ENCODE data around the gene OR52I2. TPM values are rescaled to one million over a fixed set of nuclear protein-coding genes. Genes with fewer than 3 reads are reported as not detected.

The OR52I2 gene
- total RNA-seq, 1 donor from 2014 or later = 0.49 TPM

DNA sequence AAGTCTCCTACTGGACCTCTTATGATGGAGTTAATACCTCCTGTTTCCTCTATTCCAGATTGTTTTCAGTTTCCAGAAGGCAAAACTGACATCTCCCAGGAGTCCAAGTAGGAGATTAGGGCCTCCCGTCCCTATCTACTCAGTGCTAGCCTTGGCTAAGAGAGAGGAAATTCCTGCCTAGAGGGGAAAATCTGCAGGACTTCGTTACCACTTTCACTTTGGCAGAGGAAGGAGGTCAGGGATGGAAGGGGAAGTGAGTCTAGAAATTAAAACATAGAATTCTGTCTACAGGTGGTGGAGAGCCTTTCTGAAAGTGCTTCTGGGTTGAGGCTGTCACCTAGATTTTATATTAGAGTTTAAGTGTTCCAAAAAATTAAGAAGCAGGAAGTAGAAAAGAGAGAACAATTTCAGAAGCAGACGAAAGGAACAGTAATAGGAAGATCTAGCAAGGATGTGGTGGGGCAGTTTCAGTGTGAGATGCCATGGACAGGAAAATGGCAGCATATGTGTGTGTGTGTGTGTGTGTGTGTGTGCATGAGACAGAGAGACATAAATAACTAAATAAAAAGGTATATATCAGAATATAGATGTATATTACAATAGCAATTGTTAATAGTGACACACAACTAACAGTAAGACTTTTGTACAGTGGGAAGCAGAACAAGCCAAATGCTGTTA is 28.9 kb downstream of the OR52I2 start:
- TF ChIP-seq, protein P1, sequence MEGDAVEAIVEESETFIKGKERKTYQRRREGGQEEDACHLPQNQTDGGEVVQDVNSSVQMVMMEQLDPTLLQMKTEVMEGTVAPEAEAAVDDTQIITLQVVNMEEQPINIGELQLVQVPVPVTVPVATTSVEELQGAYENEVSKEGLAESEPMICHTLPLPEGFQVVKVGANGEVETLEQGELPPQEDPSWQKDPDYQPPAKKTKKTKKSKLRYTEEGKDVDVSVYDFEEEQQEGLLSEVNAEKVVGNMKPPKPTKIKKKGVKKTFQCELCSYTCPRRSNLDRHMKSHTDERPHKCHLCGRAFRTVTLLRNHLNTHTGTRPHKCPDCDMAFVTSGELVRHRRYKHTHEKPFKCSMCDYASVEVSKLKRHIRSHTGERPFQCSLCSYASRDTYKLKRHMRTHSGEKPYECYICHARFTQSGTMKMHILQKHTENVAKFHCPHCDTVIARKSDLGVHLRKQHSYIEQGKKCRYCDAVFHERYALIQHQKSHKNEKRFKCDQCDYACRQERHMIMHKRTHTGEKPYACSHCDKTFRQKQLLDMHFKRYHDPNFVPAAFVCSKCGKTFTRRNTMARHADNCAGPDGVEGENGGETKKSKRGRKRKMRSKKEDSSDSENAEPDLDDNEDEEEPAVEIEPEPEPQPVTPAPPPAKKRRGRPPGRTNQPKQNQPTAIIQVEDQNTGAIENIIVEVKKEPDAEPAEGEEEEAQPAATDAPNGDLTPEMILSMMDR (IDR thresholded peaks at IDR 0.05; ENCODE audit: partially characterized antibody, unreplicated experiment) = no peak
- Mint-ChIP-seq H3K27me3 (ENCODE audit: unreplicated experiment) (no peaks in the 10 kb centered on the region), H3K27ac (ENCODE audit: unreplicated experiment) (no peak overlapping the region)

DNA sequence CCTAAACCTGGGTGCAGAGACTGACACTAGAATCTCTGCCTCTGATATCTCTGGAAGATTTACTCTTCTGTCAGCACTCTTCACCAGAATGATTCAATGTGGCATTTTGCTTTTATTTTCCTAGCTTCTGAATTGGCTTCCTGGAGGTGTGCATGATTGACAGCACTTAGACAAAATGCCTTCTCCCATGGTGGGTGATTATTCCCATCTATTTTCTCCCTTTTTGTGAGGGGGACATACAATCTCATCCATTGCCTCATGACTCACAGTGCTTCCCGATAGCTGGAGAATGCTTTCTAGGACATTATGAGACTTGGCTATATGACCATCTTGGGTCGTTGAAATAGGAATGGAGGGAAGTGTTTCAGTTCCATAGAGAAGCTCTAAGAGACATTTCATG is 30.4 kb downstream of the OR52I2 start:
- Mint-ChIP-seq H3K4me3 (ENCODE audit: unreplicated experiment) (no peak overlapping the region), H3K9me3 (ENCODE audit: unreplicated experiment) (peaks cover 1% of the 10 kb centered on the region), H3K36me3 (ENCODE audit: unreplicated experiment) (no peaks in the 10 kb centered on the region), H3K27ac (ENCODE audit: unreplicated experiment) (no peak overlapping the region), H3K27me3 (ENCODE audit: unreplicated experiment) (no peaks in the 10 kb centered on the region), H3K4me1 (ENCODE audit: low read depth, unreplicated experiment) (no peaks in the 10 kb centered on the region)
- DNase-seq = no peak
- TF ChIP-seq, protein P1 (IDR thresholded peaks at IDR 0.05; ENCODE audit: partially characterized antibody, unreplicated experiment) = no peak

More for the DNA sequence above, 28.9 kb downstream of the OR52I2 start:
- Mint-ChIP-seq H3K4me1 (ENCODE audit: low read depth, unreplicated experiment) (no peaks in the 10 kb centered on the region), H3K9me3 (ENCODE audit: unreplicated experiment) (peaks cover 1% of the 10 kb centered on the region), H3K4me3 (ENCODE audit: unreplicated experiment) (no peak overlapping the region), H3K36me3 (ENCODE audit: unreplicated experiment) (no peaks in the 10 kb centered on the region)
- no peak for DNase-seq

DNA sequence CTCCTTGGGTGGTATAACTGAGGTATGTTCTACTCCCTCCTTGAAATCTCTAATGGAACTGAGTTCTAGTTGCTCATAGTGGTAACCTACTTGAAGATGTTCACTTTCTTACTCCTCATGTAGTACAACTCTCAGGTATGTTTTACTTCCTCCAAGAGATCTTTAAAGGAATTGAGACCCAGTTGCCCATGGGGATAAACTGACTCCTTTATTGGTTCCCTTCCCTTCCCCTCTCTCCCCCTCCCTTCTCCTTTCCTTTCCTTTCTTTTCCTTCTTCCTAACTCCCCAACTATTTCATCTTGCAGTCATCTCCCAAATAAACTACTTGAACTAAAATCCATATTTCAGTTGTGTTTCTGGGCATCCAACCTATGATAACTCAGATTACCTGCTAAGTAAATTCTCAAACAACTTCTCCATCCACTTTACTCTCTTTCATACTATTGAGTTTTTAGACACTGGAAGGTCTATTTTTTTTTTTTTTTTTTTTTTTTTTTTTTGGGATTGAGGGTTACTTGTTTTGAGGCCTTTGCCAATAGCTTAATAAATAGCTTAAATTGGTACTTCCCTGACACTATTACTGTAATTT is 34.4 kb downstream of the OR52I2 start:
- no peak overlapping the region for H3K4me3 Mint-ChIP-seq (ENCODE audit: unreplicated experiment)
- TF ChIP-seq, protein P1 (IDR thresholded peaks at IDR 0.05; ENCODE audit: partially characterized antibody, unreplicated experiment) = no peak
- H3K27ac Mint-ChIP-seq (ENCODE audit: unreplicated experiment) = no peak overlapping the region

DNA sequence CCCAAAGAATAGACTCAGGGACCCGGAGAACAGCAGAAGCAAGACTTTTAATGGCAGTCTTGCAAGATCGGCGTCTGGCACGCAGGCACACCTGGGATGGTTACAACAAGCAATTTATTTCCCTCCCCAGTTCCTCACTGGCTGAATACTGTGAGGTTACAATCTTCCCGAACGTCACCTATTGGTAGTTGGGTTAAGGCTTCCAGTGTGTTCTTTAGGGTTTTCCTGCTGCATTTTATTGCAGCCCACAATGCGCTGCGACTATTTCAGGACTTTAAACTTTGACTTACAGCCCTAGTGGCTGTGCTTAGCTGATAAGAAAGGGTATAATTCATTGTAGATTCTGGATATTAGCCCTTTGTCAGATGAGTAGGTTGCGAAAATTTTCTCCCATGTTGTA is 38.0 kb downstream of the OR52I2 start:
- no peaks in the 10 kb centered on the region for H3K27me3 Mint-ChIP-seq (ENCODE audit: unreplicated experiment)
- H3K27ac Mint-ChIP-seq (ENCODE audit: unreplicated experiment) = no peak overlapping the region
- H3K4me1 Mint-ChIP-seq (ENCODE audit: low read depth, unreplicated experiment) = no peaks in the 10 kb centered on the region

More for the DNA sequence above, 34.4 kb downstream of the OR52I2 start:
- Mint-ChIP-seq H3K4me1 (ENCODE audit: low read depth, unreplicated experiment) (no peaks in the 10 kb centered on the region), H3K36me3 (ENCODE audit: unreplicated experiment) (no peaks in the 10 kb centered on the region), H3K27me3 (ENCODE audit: unreplicated experiment) (no peaks in the 10 kb centered on the region), H3K9me3 (ENCODE audit: unreplicated experiment) (no peaks in the 10 kb centered on the region)
- DNase-seq = no peak

More for the DNA sequence above, 38.0 kb downstream of the OR52I2 start:
- DNase-seq = no peak
- TF ChIP-seq, protein P1 (IDR thresholded peaks at IDR 0.05; ENCODE audit: partially characterized antibody, unreplicated experiment) = no peak
- peaks cover 1% of the 10 kb centered on the region for H3K9me3 Mint-ChIP-seq (ENCODE audit: unreplicated experiment)
- H3K36me3 Mint-ChIP-seq (ENCODE audit: unreplicated experiment) = no peaks in the 10 kb centered on the region
- H3K4me3 Mint-ChIP-seq (ENCODE audit: unreplicated experiment) = no peak overlapping the region

Data from glutamatergic neuron (in vitro differentiated cells).